ENCODE measurements around the gene DNAAF5. TPM values are rescaled to one million over a fixed set of nuclear protein-coding genes. Genes with fewer than 3 reads are reported as not detected.
"Not testable (repeated sequence)": the region's sequence is repeated elsewhere in the genome, so short reads cannot be mapped to it uniquely, and the experiment has no call there.

The DNAAF5 gene
- total RNA-seq, 1 donor from 2014 or later: 18.1 TPM

DNA sequence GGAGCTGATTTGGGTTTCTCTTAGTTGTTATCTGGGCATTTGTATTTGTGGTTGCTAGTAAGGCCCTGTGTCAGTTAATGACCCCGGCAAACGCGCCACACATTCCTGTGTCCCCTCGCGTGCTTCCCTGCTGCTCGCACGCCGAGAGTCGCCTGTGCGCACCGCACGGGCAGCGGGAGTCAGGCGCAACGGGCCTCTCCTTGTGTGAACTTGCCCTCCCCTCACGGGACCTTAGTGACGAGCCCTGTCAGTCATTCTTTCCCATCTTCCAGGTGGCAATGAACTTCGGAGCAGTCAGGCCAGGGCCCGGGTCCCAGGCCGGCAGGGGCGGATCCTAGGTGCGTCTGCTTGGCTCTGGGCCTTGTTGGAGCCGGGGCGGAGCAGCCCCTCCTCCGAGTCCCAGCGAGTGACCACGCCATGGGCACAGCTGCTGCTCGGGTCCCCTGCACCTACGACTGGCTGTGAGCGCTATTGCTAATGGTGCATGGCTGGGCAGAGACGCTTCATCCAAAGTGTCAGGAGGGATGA, 13.0 kb downstream of the DNAAF5 start:
- no peak for DNase-seq
- Histone ChIP-seq H3K27ac (replicated peaks) (peak overlapping the region; percentile 27), H3K4me3 (no peak overlapping the region), H3K36me3 (peaks cover 34% of the 10 kb centered on the region), H3K4me1 (peaks cover 25% of the 10 kb centered on the region), H3K27me3 (ENCODE audit: low read depth) (no peaks in the 10 kb centered on the region), H3K9me3 (replicated peaks) (peaks cover 4% of the 10 kb centered on the region)
- intact Hi-C loops (cut with micrococcal nuclease): no loop called here
- TF ChIP-seq, protein P1, sequence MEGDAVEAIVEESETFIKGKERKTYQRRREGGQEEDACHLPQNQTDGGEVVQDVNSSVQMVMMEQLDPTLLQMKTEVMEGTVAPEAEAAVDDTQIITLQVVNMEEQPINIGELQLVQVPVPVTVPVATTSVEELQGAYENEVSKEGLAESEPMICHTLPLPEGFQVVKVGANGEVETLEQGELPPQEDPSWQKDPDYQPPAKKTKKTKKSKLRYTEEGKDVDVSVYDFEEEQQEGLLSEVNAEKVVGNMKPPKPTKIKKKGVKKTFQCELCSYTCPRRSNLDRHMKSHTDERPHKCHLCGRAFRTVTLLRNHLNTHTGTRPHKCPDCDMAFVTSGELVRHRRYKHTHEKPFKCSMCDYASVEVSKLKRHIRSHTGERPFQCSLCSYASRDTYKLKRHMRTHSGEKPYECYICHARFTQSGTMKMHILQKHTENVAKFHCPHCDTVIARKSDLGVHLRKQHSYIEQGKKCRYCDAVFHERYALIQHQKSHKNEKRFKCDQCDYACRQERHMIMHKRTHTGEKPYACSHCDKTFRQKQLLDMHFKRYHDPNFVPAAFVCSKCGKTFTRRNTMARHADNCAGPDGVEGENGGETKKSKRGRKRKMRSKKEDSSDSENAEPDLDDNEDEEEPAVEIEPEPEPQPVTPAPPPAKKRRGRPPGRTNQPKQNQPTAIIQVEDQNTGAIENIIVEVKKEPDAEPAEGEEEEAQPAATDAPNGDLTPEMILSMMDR (IDR thresholded peaks at IDR 0.05; ENCODE audit: borderline replicate concordance): no peak

DNA sequence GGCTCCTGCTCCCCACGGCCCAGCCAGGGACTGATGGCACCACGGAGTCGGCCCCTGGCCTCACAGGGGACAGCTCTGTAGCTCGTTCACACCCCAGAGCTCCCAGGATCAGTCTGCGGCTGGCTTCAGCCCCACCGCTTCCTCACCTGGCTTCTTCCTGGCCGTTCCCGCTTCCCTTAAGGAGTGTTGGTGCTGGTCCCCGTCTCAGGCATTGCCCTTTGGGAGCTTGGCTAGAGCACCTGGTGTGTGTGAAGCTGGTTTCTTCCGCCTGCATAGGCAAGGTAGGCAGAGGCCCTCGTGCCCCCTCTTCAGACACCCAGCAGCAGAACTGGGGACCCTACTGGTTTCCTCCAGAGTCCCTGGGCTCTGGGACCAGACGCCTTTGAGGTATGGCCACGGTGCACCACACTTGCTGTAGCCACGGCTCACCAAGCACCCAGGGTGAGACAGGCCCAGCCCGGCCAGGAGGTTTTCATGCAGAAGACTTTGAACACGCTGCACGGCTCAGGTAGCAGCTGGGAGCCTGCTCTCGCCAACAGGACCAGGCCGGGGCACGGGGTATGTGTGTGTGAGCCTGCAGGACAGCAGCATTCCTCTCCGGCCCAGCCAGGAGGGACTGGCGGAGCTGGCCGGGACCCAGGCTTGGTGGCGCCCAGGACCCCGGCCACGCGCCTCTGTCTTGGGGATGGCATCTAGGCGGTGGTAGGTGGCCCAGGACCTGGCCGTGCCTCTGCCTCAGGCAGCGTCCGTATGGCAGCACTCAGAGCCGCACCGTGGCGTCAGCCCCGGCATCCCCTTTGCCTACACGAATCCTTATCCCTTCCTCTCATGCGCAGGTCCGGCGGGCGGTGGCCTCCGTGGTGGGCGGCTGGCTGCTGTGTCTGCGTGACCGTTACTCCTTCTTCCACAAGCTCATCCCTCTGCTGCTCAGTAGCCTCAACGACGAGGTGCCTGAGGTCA, 13.8 kb downstream of the DNAAF5 start:
- no peaks in the 10 kb centered on the region for H3K27me3 ChIP-seq (ENCODE audit: low read depth)
- no peak overlapping the region for H3K27ac ChIP-seq (replicated peaks)
- no peaks in the 10 kb centered on the region for H3K9me3 ChIP-seq (replicated peaks)
- peaks cover 30% of the 10 kb centered on the region for H3K36me3 ChIP-seq
- intact Hi-C loops (cut with micrococcal nuclease): no loop called here
- peaks cover 25% of the 10 kb centered on the region for H3K4me1 ChIP-seq
- H3K4me3 ChIP-seq: no peak overlapping the region
- TF ChIP-seq, protein P1 (IDR thresholded peaks at IDR 0.05; ENCODE audit: borderline replicate concordance): no peak
- no peak for DNase-seq

DNA sequence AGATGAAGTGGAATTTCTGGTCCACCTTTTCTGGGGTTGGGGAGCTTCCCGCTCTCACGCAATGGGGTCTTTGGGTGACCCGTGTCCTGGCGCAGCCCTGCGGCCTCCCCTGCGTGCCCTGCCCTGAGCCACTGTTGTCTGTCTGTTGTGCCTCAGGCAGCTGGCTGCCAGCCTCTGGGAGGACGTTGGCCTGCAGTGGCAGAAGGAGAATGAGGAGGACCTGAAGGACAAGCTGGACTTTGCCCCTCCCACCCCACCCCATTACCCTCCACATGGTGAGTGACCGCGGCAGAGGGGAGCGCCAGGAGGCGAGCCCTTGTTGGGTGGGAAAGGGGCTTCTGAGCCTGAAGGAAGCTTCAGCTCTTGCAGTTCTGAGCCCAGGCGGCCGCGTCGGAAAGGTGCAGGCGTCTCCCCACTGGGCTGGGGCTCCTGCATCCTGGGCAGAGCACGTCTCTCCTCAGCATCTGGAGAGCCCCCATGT, 14.7 kb downstream of the DNAAF5 start:
- TF ChIP-seq, protein P1 (IDR thresholded peaks at IDR 0.05; ENCODE audit: borderline replicate concordance): no peak
- H3K27me3 ChIP-seq (ENCODE audit: low read depth): no peaks in the 10 kb centered on the region
- peaks cover 28% of the 10 kb centered on the region for H3K4me1 ChIP-seq
- intact Hi-C loops (cut with micrococcal nuclease): no loop called here
- no peak for DNase-seq
- peaks cover 30% of the 10 kb centered on the region for H3K36me3 ChIP-seq
- no peaks in the 10 kb centered on the region for H3K9me3 ChIP-seq (replicated peaks)
- H3K4me3 ChIP-seq: no peak overlapping the region
- H3K27ac ChIP-seq (replicated peaks): no peak overlapping the region

DNA sequence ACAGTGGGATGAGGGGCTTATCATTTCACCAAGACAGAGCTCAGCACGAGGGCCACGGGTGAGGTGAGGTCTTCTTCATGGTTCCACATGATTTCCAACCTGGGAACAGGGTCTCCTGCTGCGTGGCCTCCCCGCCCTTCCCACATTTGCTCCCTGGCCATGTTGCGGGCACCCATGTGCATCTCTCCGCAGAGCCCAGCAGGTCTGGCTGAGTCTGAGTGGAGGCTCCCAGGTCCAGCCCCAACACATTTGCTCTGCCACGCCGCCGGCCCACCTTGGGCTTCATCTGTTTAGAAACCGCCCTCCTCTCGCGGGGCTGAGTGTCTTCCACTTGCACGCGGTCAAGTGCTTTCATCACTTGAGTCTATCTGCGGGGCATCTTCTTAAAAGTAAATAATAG, 15.4 kb downstream of the DNAAF5 start:
- Histone ChIP-seq H3K4me3 (no peak overlapping the region), H3K27ac (replicated peaks) (no peak overlapping the region), H3K36me3 (peaks cover 30% of the 10 kb centered on the region), H3K27me3 (ENCODE audit: low read depth) (no peaks in the 10 kb centered on the region), H3K9me3 (replicated peaks) (no peaks in the 10 kb centered on the region), H3K4me1 (peaks cover 33% of the 10 kb centered on the region)
- TF ChIP-seq, protein P1 (IDR thresholded peaks at IDR 0.05; ENCODE audit: borderline replicate concordance): no peak
- intact Hi-C loops (cut with micrococcal nuclease): no loop called here
- no peak for DNase-seq

DNA sequence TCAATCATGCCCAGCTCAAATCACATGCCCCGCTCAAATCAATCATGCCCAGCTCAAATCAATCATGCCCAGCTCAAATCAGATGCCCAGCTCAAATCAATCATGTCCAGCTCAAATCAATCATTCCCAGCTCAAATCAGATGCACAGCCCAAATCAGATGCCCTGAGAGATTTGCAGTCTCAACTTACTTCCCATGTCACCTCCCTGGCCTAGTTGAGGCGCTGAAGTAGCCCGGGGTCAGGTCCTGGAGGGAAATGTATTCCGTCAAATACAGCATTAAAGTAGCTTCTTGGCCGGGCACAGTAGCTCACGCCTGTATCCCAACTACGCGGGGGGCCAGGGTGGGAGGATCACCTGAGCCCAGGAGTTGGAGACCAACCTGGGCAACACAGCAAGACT, 16.3 kb downstream of the DNAAF5 start:
- H3K36me3 ChIP-seq: peaks cover 24% of the 10 kb centered on the region
- TF ChIP-seq, protein P1 (IDR thresholded peaks at IDR 0.05; ENCODE audit: borderline replicate concordance): no peak
- no peak for DNase-seq

DNA sequence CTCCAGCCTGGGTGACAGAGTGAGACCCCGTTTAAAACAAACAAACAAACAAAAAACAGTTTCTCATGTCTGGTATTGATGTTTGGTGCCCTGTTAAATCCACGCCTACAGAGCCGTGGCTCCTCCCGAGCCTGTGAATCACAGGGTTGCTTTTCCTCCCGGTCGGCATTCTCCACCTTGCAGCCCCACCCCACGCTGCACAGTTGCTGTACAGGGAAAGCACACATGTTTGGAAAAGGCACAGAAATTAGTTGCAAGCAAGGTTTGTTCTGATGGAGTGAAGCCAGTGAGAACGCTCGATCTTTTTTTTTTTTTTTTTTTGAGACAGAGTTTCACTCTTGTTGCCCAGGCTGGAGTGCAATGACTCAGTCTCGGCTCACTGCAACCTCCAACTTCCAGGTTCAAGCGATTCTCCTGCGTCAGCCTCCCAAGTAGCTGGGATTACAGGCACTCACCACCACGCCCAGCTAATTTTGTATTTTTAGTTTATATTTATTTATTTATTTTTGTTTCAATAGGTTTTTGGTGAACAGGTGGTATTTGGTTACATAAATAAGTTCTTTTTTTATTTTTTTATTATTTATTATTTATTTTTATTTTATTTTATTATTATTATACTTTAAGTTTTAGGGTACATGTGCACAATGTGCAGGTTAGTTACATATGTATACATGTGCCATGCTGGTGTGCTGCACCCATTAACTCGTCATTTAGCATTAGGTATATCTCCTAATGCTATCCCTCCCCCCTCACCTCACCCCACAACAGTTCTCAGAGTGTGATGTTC, 17.0 kb downstream of the DNAAF5 start:
- H3K27me3 ChIP-seq (ENCODE audit: low read depth); DNase-seq; H3K9me3 ChIP-seq (replicated peaks); H3K27ac ChIP-seq (replicated peaks); H3K4me3 ChIP-seq; intact Hi-C loops (cut with micrococcal nuclease): not testable (repeated sequence)
- Histone ChIP-seq H3K36me3 (peaks cover 24% of the 10 kb centered on the region), H3K4me1 (peaks cover 28% of the 10 kb centered on the region)

More for the DNA sequence above, 16.3 kb downstream of the DNAAF5 start:
- no peaks in the 10 kb centered on the region for H3K9me3 ChIP-seq (replicated peaks)
- H3K4me1 ChIP-seq: peaks cover 32% of the 10 kb centered on the region
- no peak overlapping the region for H3K27ac ChIP-seq (replicated peaks)
- H3K27me3 ChIP-seq (ENCODE audit: low read depth): no peaks in the 10 kb centered on the region
- H3K4me3 ChIP-seq: no peak overlapping the region
- intact Hi-C loops (cut with micrococcal nuclease): no loop called here

DNA sequence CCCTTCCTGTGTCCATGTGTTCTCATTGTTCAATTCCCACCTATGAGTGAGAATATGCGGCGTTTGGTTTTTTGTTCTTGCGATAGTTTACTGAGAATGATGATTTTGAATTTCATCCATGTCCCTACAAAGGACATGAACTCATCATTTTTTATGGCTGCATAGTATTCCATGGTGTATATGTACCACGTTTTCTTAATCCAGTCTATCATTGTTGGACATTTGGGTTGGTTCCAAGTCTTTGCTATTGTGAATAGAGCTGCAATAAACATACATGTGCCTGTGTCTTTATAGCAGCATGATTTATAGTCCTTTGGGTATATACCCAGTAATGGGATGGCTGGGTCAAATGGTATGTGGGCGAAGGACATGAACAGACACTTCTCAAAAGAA, 17.6 kb downstream of the DNAAF5 start:
- intact Hi-C loops (cut with micrococcal nuclease); H3K27me3 ChIP-seq (ENCODE audit: low read depth); H3K27ac ChIP-seq (replicated peaks); H3K9me3 ChIP-seq (replicated peaks); H3K4me3 ChIP-seq; DNase-seq: not testable (repeated sequence)
- Histone ChIP-seq H3K36me3 (peaks cover 24% of the 10 kb centered on the region), H3K4me1 (peaks cover 28% of the 10 kb centered on the region)
